HG03571 (cell line): Measurements from ENCODE around the gene MTURN.
"Not testable (repeated sequence)": the region's sequence is repeated elsewhere in the genome, so short reads cannot be mapped to it uniquely, and the experiment has no call there.

Source experiments
- ATAC-seq: cut with Tn5 transposase; IDR thresholded peaks from one replicate; pipeline ENCODE4 v1.9.1; 2021; ENCODE audit not compliant: unreplicated experiment

Gene MTURN

DNA sequence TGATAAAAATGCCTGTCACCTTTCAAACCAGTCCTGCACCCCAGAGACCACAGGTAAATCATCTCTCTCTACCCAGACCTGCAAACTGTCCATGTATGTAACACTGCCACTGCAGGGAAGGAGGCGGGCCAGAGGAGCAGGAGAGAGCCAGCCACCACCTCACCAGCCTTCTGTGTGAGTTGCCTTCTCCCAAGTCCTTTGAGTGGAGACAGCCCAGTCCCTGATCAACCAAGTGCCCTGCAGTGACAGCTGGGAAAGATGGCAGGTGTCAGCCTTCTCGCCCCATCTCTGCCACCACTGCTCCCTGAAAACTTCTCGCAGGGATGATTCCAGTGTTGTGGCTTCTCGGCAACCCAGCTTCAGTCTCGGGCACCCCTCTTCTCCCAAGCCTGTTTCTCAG, 42.4 kb downstream of the MTURN start:
- no peak for ATAC-seq

DNA sequence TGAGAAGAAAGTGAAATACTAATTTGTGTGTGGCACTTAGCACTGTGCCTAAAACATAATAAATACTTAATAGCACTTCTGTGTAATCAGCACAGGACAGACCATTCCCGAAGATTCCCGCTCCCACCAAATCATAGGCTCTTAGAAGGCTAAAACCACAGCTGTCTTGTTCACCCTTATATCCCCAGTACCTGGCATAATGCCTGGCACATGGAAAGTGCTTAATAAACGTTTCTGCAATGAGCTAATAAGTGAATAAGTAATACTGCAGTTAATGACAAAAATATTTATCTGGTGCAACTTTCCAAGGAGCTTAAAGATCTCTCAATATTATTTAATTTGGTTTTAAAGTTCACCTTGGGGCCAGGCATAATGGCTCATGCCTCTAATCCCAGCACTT, 43.2 kb downstream of the MTURN start:
- ATAC-seq: no peak

DNA sequence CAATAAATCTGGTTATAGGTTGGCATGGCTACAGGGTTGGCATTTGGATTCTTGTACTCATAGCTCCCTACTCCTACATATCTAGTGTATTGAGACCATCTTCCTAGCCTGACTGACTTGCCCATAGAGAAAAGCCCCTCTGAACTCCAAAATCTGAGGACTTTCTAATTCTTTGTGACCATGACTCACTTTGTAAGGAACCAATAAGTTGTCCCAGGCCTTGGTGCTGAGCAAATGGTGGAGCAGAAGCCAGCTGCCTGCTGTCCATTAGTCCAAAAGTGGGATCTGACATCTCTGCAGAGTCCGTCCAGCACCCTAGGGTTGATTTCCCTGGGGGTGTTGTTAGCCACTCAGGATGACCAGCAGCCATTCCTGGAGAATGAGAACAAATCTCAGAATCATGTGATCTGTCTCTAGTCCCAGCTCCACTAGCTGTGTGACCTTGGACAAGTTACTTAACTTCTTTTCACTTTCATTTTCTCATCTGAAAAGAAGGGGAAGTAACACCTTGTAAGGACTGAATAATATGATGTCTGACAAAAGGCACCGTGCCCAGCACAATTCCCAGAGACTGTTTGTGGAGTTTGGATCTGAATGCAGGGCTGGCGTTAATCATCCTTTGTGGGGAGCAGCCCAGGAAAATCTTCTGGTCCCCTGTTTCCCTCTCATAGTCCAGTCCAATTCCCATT, 44.1 kb downstream of the MTURN start:
- ATAC-seq: peak; percentile 79

DNA sequence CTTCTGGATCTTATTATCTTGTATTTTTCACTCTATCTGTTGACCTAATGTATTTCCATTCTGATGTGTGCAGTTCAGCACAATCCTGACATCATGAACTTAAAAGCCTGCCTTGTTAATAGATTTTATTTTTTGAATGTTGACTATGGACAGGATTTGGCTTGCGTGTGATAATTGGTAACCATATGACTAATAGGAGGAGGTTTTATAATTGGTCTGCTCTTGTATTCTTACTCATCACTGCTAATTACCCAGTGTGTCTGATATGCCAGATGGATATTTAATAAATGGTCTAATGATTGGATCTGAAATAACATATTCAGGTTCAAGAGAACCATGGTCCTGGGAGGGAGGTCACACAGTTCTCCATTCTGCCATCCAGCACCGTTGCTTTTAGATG, 45.9 kb downstream of the MTURN start:
- no peak for ATAC-seq

DNA sequence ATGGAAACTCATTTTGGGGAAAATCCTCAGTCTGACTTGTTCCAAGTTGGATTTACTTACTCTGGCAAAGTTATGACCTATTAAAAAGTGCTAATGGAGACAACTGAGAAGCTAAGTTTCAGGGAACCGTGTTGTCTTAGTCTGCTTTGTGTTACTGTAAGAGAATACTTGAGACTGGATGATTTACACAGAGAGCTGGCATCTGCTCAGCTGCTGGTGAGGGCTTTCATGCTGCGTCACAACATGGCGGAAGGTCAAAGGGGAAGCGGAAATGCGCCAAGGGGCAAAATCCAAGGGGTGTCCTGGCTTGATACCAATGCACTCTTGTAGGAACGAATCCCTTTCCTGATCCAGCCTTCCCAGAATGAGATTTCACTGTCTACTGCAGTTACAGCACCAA, 46.4 kb downstream of the MTURN start:
- ATAC-seq: no peak

- ATAC-seq: no peak
Measured at GRCh38 chr7:30181736-30182522, 47.1 kb downstream of the MTURN start.

- no peak for ATAC-seq
Measured at GRCh38 chr7:30182814-30183213, 48.0 kb downstream of the MTURN start.

DNA sequence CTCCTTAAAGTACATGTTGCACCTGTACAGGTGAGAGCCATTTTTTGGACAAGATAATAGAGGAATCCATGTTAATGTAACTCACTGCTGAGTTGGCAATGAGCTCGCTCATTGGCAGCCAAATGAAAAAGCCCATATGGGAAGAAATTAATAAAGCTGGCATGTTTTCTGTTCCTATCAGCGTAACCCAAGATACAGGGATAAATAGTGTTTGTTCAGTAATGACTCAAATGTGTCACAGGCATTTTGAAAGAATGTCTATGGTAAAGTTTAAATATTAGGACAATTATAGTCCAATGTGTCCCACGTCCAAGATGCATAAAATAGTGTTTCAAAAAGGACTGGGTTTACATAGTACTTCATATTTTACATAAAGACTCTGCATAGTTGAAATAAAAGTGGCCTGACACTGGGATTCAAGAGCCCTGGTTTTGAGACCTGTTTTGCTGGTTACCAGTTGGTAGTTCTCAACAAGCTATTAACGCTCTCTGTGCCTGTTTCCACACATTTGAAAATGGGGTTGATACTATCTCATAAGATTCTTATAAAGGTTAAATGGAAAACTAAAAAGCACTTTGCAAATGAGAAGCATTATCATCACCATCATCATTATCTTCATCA, 49.1 kb downstream of the MTURN start:
- no peak for ATAC-seq

DNA sequence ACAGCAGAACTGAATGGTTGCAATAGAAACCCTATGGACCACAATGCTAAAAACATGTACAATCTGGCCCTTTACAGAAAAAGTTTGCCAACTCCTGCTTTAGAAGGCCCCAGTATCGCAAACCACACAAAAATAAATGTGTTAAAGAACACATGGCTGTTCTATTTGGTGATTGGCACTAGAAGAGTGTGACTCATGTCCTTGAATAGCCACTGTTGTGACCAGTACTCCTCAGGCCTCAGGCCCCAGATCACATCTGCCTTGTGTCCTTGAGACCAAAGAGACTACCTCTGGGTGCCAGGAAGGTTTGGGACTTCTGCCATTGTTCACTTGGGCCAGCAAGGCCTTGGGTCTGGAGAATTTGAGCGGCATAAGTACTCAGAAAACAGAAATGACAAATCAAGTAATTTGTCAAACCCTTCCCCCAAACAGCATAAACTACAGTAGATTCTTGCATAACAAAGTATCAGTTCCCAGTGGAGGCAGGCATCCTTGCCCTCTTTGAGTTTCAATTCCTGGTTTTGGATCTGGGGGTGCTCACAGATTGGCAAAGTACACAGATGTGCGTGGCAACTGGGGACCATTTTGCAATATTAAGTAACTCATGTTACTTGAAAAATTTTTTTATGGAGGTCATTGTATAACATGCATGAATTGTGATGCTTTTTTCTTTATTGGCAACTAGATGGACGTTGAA, 50.2 kb downstream of the MTURN start:
- no peak for ATAC-seq

DNA sequence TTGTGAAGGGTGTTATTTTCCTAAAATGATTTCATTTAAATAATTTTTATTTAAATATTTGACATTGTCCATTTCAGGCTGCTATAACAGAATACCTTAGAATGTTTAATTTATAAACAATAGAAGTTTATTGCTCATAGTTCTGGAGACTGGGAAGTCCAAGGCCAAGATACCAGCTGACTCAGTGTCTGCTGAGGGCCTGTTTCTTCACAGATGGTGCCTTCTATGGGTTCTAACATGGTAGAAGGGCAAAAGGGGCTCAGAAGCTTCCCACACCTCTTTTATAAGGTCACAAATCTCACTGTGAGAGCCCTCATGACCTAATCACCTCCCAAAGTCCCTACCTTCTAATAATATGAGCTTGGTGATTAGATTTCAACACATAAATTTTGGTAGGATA, 50.7 kb downstream of the MTURN start:
- no peak for ATAC-seq

- no peak for ATAC-seq
Measured at GRCh38 chr7:30186725-30187124, 51.9 kb downstream of the MTURN start.

- ATAC-seq: no peak
Measured at GRCh38 chr7:30187513-30187912, 52.7 kb downstream of the MTURN start.

DNA sequence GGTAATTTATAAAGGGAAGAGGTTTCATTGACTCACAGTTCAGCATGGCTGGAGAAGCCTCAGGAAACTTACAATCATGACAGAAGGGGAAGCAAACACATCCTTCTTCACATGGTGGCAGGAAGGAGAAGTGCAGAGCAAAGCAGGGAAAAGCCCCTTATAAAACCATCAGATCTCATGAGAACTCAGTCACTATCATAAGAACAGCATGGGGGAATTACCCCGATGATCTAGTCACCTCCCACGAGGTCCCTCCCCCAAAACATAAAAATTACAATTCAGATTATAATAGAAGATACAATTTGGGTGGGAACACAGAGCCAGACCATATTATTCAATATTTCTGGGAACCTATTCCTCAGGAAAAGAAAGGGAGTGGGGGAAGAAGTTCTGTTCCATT, 53.6 kb downstream of the MTURN start:
- ATAC-seq: not testable (repeated sequence)

DNA sequence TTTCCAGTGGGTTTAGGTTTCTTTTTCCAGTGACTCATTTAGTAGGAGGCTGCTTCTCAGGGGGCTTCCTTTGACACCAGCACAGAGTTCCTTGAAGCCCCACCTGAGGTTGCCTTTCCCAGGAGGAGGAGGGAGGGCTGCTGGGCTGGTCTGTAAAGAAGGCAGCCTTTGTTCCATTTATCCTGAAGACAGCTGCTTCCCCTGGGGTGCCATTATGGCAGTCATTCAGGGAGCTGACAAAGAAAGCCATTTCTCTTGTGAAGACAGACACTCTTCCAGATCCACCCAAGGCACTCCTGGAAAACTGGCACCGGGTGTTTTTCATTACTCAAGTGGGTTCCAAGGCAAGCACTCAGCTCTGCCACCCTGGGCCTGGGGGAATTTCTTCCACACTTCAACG, 54.0 kb downstream of the MTURN start:
- no peak for ATAC-seq

DNA sequence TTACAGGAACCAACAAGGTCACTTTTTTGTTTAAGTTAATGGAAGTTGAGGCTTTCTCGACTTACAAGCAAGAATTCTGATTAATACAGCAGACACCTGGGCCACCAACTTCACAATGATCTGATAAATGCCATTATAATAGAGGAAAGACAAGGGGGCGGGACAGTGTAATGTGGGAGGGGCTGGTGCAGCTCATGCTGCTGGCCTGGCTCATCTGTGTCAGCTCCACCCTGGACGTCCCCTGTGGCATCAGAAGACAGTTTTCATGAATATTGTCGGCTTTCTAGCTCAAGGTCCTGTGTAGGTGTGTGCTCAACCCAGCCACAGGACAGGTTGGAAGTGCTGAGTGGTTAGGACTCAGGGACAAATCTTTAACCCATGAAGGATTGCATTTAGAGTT, 57.0 kb downstream of the MTURN start:
- ATAC-seq: no peak

GRCh38 chr7:30193336-30193943, 58.7 kb downstream of the MTURN start:
- ATAC-seq: peak; percentile 69

GRCh38 chr7:30196408-30196807, 61.6 kb downstream of the MTURN start:
- no peak for ATAC-seq

DNA sequence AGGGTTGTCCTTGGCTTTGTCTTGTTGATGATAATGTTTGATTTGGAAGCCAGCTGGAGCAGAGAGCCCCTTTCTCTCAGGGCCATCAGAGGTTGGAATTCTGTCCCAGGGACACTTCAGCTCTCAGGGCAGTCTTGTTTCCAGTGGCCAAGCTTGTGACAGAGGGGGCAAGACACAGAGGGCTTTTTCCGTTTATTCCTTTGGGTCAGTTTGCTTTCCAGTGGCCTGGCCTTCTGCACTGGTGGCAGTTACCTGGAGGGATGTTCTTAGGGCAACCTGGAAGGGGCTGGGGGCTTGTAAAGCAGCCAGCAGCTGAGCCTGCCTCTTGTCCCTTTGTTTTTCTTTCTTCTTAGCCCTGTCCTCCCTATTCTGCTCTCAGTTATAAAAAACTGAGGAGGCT, 62.7 kb downstream of the MTURN start:
- ATAC-seq: no peak

- no peak for ATAC-seq
Measured at GRCh38 chr7:30199271-30199670, 64.5 kb downstream of the MTURN start.

DNA sequence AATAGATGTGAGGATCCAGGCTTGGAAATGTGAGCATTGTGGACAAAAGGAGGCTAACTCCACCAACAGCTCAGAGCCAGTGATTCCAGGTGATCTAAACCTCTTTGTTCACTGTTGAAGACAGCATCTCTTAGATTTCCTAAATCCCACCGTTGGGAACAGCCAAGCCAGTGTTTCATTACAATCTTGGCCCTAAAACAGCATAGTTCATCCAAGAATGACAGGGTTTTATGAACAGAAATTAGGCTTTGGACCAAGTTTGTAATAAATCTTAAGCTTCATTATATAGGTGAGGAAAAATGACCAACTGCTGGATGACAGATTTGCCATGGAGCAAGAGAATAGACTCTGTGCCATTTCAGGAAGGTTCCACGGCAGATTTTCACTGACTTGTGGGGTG, 65.8 kb downstream of the MTURN start:
- ATAC-seq: no peak

- ATAC-seq: peak; percentile 84
Measured at GRCh38 chr7:30201161-30201666, 66.4 kb downstream of the MTURN start.
